HepG2 (cell line): ENCODE results near the gene KLF13. TPM values are rescaled to one million over a fixed set of nuclear protein-coding genes. Genes with fewer than 3 reads are reported as not detected.

Experiments used
- ATAC-seq: fragments of 200-7000 bp; cut with Tn5 transposase; 3 replicates; pipeline ENCODE4 v1.9.1; 2020; ENCODE audit warnings: mild to moderate bottlenecking, moderate library complexity
- BruUV-seq: library from RNA; stranded (reverse); fragments of 400-500 nt; replicated peaks from 2 replicates; lab custom pipeline; 2021; lab: Mats Ljungman, UMichigan
- CTCF ChIA-PET: fragments of 300-600 bp; formaldehyde crosslinking; extraction: SDS; loops from one replicate; lab custom pipeline; 2021; ENCODE audit warnings: low total read pairs, inconsistent platforms, low intra/inter-chr PET ratio; lab: Yijun Ruan, JAX
- POLR2A ChIA-PET: fragments of 350-600 bp; sonication (Branson Sonifier 250); formaldehyde crosslinking; loops from one replicate; lab custom pipeline; 2020; ENCODE audit warnings: antibody characterized with exemption, inconsistent platforms; lab: Yijun Ruan, JAX
- DNase-seq: peaks from one replicate; pipeline ENCODE4 v3.0.0-alpha.2; 2015; ENCODE audit warnings: low spot score
- FAIRE-seq: peaks from 3 replicates; lab custom pipeline; 2011; peaks lifted over from hg19 to GRCh38; lab: Jason Lieb, UNC
- H2AFZ ChIP-seq: one replicate; pipeline ENCODE4 v1.6.1; 2011; ENCODE audit warnings: low read length, inconsistent platforms
- H3K27ac ChIP-seq: fragments of 300-600 bp; 3 replicates; pipeline ENCODE4 v1.8.0; 2011; ENCODE audit warnings: mixed run types, mild to moderate bottlenecking, mixed read lengths, low read length, inconsistent platforms; ENCODE audit not compliant: insufficient read depth; ENCODE audit errors: extremely low read length
- H3K27me3 ChIP-seq, 2 experiments: fragments of 200-600 bp in 1 of 2; 2 replicates in 1 of 2; 3 replicates in 1 of 2; pipeline versions ENCODE4 v1.6.0 to v1.8.0; 2011; ENCODE audit warnings: low read length in 2 of 2, mild to moderate bottlenecking in 2 of 2, moderate library complexity in 2 of 2, inconsistent platforms in 1 of 2; ENCODE audit not compliant: insufficient read depth in 2 of 2, control insufficient read depth in 1 of 2
- H3K36me3 ChIP-seq, 2 experiments: fragments of 200-600 bp in 1 of 2; replicated peaks in 1 of 2; 2 replicates in 1 of 2; 3 replicates in 1 of 2; pipeline versions ENCODE4 v1.5.1 to v1.8.0; 2011; ENCODE audit warnings: low read length in 2 of 2, inconsistent platforms in 1 of 2; ENCODE audit not compliant: insufficient read depth in 2 of 2, control insufficient read depth in 1 of 2
- H3K4me1 ChIP-seq: 2 replicates; pipeline ENCODE4 v1.5.1; 2012; ENCODE audit warnings: low read length, inconsistent platforms; ENCODE audit not compliant: insufficient read depth
- H3K4me2 ChIP-seq: 2 replicates; pipeline ENCODE4 v1.6.0; 2011; ENCODE audit warnings: low read depth, low read length, inconsistent platforms
- H3K4me3 ChIP-seq, 3 experiments: fragments of 200-600 bp in 1 of 3; sonication (generic), shearing (Covaris generic) in 1 of 3; replicated peaks in 1 of 3; 2 replicates each; pipeline ENCODE4 v1.5.1; 2011 to 2016; ENCODE audit warnings: low read length in 3 of 3, inconsistent platforms in 2 of 3, low read depth in 2 of 3, mild to moderate bottlenecking in 2 of 3, control low read depth in 1 of 3, mixed read lengths in 1 of 3; ENCODE audit not compliant: insufficient read depth in 1 of 3
- H3K79me2 ChIP-seq: one replicate; pipeline ENCODE4 v1.6.1; 2011; ENCODE audit warnings: low read length, inconsistent platforms; ENCODE audit not compliant: insufficient read depth
- H3K9ac ChIP-seq: 2 replicates; pipeline ENCODE4 v1.6.0; 2011; ENCODE audit warnings: mild to moderate bottlenecking, low read depth, low read length, inconsistent platforms; ENCODE audit not compliant: insufficient read depth
- H3K9me3 ChIP-seq: 2 replicates; pipeline ENCODE4 v1.5.1; 2012; ENCODE audit warnings: mild to moderate bottlenecking, low read length
- H4K20me1 ChIP-seq: 2 replicates; pipeline ENCODE4 v1.6.0; 2011; ENCODE audit warnings: inconsistent platforms, mild to moderate bottlenecking, low read length, moderate library complexity; ENCODE audit not compliant: insufficient read depth
- HIVEP1 ChIP-seq: sonication (generic); formaldehyde crosslinking; IDR thresholded peaks from 2 replicates; pipeline ENCODE4 v1.4.0; 2020; ENCODE audit warnings: mild to moderate bottlenecking, missing genetic modification reagents
- ZBTB33 ChIP-seq: sonication (generic); formaldehyde crosslinking; IDR thresholded peaks from 2 replicates; pipeline ENCODE4 v1.4.0; 2020; ENCODE audit warnings: missing genetic modification reagents
- ZIK1 ChIP-seq: sonication (generic); formaldehyde crosslinking; IDR thresholded peaks from 2 replicates; pipeline ENCODE4 v1.5.0; 2020; ENCODE audit warnings: mild to moderate bottlenecking, low read depth, missing genetic modification reagents, borderline replicate concordance
- ZMAT5 ChIP-seq: sonication (generic); formaldehyde crosslinking; IDR thresholded peaks from 2 replicates; pipeline ENCODE4 v1.5.0; 2020; ENCODE audit warnings: mild to moderate bottlenecking, low read depth, missing genetic modification reagents, borderline replicate concordance
- ZNF20 ChIP-seq: sonication (generic); formaldehyde crosslinking; IDR thresholded peaks from 2 replicates; pipeline ENCODE4 v1.4.0; 2020; ENCODE audit warnings: mild to moderate bottlenecking, moderate library complexity, missing genetic modification reagents
- ZNF446 ChIP-seq: sonication (generic); formaldehyde crosslinking; IDR thresholded peaks from 2 replicates; pipeline ENCODE4 v1.5.0; 2020; ENCODE audit warnings: mild to moderate bottlenecking, missing genetic modification reagents
- WGBS: methylation state at CpG from one replicate; pipeline ENCODE4 v1.1.6; 2017; ENCODE audit warnings: low lambda C conversion rate; 5-methylcytosine and 5-hydroxymethylcytosine counted together
- in situ Hi-C: cut with HindIII; loops from 2 replicates; pipeline ENCODE4 v1.10.0; 2017; ENCODE audit warnings: low pct_unique_long_range_greater_than_20kb; ENCODE audit not compliant: extremely low pct_ligation_motif_present
- intact Hi-C: fragments of 100-400 bp; cut with micrococcal nuclease; formaldehyde crosslinking; loops from one replicate; pipeline ENCODE4 v1.10.0; 2022; ENCODE audit not compliant: unreplicated experiment
- polyA plus RNA-seq, 8 experiments: library from polyadenylated mRNA; depleted of rRNA in 3 of 8; stranded (reverse) in 7 of 8; unstranded in 1 of 8; fragments of >200 nt; fragmentation: Illumina TruSeq in 4 of 8; extraction: Trizol in 4 of 8; gene quantifications; 2 replicates each; pipeline versions ENCODE4 v1.2.1 to v1.2.3, GENCODE V29; 2011 to 2016; ENCODE audit warnings: low read depth in 4 of 8, missing spikeins in 1 of 8, mixed read lengths in 1 of 8; ENCODE audit not compliant: insufficient read depth in 1 of 8
- total RNA-seq, 5 experiments: library from RNA; depleted of rRNA; stranded (reverse); fragments of >200 nt; fragmentation: Illumina TruSeq; extraction: Trizol; gene quantifications; 2 replicates each; pipeline ENCODE4 v1.2.3, GENCODE V29; 2016; ENCODE audit warnings: low read depth in 1 of 5
- TF ChIP-seq, protein P1 (sequence below): sonication (generic); formaldehyde crosslinking; IDR thresholded peaks from 2 replicates; pipeline ENCODE4 v1.4.0; 2020; ENCODE audit warnings: missing genetic modification reagents

KLF13 gene
- total and polyA plus RNA-seq, 2 of the 13 experiments (the other 11 are each of a cell fraction or from before 2014, with no cell fraction given): 16.8 to 25.1 TPM

DNA sequence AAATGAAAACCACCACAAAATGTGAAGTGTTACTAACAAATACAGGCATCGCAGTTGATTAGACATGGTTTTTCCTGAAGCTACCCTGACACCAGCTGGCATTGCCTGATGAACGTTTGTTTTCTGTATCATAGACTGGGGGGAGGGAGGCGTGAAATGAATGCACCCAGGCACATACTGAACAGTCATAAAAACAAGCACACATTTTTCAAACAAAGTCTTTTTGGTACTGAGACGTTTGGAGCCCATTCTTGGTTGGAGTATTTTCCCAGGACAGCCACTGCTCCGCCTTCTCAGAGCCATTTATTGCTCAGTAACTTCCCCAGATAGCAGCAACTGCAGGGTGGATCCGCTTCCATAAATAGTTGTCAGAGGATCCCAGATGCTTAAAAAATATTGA is 52.4 kb downstream of the KLF13 start (continued):
- TF ChIP-seq ZBTB33 (CRISPR knock-in tag): no peak

GRCh38 chr15:31379577-31379976 is 52.9 kb downstream of the KLF13 start:
- intact Hi-C loops: no loop called here
- no peak for FAIRE-seq

More at GRCh38 chr15:31379577-31379976, 52.9 kb downstream of the KLF13 start:
- H3K4me3 ChIP-seq: no peak overlapping the region
- POLR2A ChIA-PET: no interaction called here
- in situ Hi-C loops: no loop called here
- H2AFZ ChIP-seq: no peak overlapping the region
- no peak for DNase-seq
- no peak for ATAC-seq
- CTCF ChIA-PET: no interaction called here
- no peaks in the 10 kb centered on the region for H4K20me1 ChIP-seq
- H3K9me3 ChIP-seq: no peaks in the 10 kb centered on the region
- no peaks in the 10 kb centered on the region for H3K27me3 ChIP-seq
- H3K4me2 ChIP-seq: no peak overlapping the region
- peaks cover 24% of the 10 kb centered on the region for H3K4me1 ChIP-seq
- peaks cover 0 to 3% of the 10 kb centered on the region in 2 experiments; a peak in 2 of 5 replicates for H3K36me3 ChIP-seq
- no peaks in the 10 kb centered on the region for H3K79me2 ChIP-seq
- no TSS peak for BruUV-seq
- TF ChIP-seq, protein P1, sequence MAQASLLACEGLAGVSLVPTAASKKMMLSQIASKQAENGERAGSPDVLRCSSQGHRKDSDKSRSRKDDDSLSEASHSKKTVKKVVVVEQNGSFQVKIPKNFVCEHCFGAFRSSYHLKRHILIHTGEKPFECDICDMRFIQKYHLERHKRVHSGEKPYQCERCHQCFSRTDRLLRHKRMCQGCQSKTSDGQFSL (CRISPR knock-in tag): no peak
- TF ChIP-seq ZNF446 (CRISPR knock-in tag) (no peak), ZNF20 (CRISPR knock-in tag) (no peak), ZMAT5 (CRISPR knock-in tag) (no peak), ZIK1 (CRISPR knock-in tag) (no peak), HIVEP1 (CRISPR knock-in tag) (no peak)
- WGBS: 98% methylated on average over 6 of the region's 8 CpGs
- H3K27ac ChIP-seq: no peak overlapping the region
- H3K9ac ChIP-seq: no peak overlapping the region
